ENCODE data around the gene NR5A2. TPM values are rescaled to one million over a fixed set of nuclear protein-coding genes. Genes with fewer than 3 reads are reported as not detected.

Gene NR5A2
- total RNA-seq, 1 experiment from 2014 or later: 22.3 TPM

DNA sequence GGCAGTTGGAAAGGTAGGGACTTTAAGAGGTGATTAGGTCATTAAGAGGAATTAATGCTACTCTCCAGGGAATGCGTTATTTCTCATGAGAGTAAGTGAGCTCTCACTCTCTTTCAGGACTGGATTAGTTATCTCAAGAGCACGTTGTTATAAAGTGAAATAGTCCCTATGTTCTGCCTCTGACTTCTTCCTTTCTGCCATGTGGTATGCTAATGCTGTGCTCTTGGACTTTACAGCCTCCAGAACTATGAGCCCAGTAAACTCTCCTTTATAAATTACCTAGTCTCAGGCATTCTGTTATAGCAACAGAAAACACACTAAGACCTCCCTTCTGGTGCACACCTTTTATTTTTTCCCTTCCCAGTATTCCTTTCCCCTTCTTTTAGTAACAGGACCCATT, 187.8 kb downstream of the NR5A2 start:
- no peaks in the 10 kb centered on the region; the same call in 1 of the 2 replicates for H3K27me3 Mint-ChIP-seq (ENCODE audit: low read depth)
- H3K4me1 Mint-ChIP-seq: no peaks in the 10 kb centered on the region
- H3K9me3 Mint-ChIP-seq: peaks cover 17% of the 10 kb centered on the region
- ATAC-seq: no peak
- TF ChIP-seq, protein P1, sequence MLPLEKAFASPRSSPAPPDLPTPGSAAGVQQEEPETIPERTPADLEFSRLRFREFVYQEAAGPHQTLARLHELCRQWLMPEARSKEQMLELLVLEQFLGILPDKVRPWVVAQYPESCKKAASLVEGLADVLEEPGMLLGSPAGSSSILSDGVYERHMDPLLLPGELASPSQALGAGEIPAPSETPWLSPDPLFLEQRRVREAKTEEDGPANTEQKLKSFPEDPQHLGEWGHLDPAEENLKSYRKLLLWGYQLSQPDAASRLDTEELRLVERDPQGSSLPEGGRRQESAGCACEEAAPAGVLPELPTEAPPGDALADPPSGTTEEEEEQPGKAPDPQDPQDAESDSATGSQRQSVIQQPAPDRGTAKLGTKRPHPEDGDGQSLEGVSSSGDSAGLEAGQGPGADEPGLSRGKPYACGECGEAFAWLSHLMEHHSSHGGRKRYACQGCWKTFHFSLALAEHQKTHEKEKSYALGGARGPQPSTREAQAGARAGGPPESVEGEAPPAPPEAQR (CRISPR knock-in tag; IDR thresholded peaks at IDR 0.05): no peak
- TF ChIP-seq NR3C1 (CRISPR knock-in tag; conservative IDR thresholded peaks at IDR 0.05; ENCODE audit: low read depth): no peak
- TF ChIP-seq ZNF219 (CRISPR knock-in tag; IDR thresholded peaks at IDR 0.05; ENCODE audit: borderline replicate concordance): no peak
- TF ChIP-seq, protein P2, sequence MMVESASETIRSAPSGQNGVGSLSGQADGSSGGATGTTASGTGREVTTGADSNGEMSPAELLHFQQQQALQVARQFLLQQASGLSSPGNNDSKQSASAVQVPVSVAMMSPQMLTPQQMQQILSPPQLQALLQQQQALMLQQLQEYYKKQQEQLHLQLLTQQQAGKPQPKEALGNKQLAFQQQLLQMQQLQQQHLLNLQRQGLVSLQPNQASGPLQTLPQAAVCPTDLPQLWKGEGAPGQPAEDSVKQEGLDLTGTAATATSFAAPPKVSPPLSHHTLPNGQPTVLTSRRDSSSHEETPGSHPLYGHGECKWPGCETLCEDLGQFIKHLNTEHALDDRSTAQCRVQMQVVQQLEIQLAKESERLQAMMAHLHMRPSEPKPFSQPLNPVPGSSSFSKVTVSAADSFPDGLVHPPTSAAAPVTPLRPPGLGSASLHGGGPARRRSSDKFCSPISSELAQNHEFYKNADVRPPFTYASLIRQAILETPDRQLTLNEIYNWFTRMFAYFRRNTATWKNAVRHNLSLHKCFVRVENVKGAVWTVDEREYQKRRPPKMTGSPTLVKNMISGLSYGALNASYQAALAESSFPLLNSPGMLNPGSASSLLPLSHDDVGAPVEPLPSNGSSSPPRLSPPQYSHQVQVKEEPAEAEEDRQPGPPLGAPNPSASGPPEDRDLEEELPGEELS (CRISPR knock-in tag; IDR thresholded peaks at IDR 0.05): no peak
- no peak for DNase-seq (ENCODE audit: low spot score)
- H3K36me3 Mint-ChIP-seq: peaks cover 7% of the 10 kb centered on the region
- H3K27ac Mint-ChIP-seq: no peak overlapping the region
- no peak overlapping the region for H3K4me3 Mint-ChIP-seq
- ChIA-PET CTCF (no interaction called here), POLR2A (no interaction called here)

DNA sequence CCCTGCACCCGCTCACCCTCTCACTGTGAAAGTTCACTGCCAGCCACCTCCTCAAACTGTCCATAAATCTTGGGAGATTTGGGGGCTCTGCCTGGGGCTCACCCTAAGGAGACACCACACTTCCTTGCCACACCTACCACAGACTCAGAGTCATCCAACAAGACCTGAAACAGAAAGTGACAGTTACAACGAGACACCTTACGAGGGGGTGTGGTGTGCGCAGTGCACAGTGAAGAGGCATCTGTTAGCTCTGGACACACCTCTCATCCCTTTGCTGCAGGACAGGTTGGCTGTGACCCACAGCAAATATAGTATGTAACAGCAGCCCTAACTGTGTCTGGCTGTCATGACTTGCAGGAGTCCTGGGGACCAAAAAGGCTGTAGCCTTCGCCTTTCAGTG, 190.2 kb downstream of the NR5A2 start:
- DNase-seq (ENCODE audit: low spot score) (no peak), ATAC-seq (no peak)
- Mint-ChIP-seq H3K27me3 (ENCODE audit: low read depth) (no peaks in the 10 kb centered on the region; the same call in 1 of the 2 replicates), H3K36me3 (peaks cover 7% of the 10 kb centered on the region), H3K4me1 (no peaks in the 10 kb centered on the region), H3K9me3 (peaks cover 17% of the 10 kb centered on the region), H3K4me3 (no peak overlapping the region), H3K27ac (no peak overlapping the region)
- CTCF ChIA-PET: no interaction called here
- POLR2A ChIA-PET: no interaction called here
- TF ChIP-seq IRF2 (CRISPR knock-in tag; IDR thresholded peaks at IDR 0.05; ENCODE audit: borderline replicate concordance, low read depth): no peak
- TF ChIP-seq FOXP1 (CRISPR knock-in tag; IDR thresholded peaks at IDR 0.05; ENCODE audit: borderline replicate concordance): no peak
- TF ChIP-seq FOXK1 (CRISPR knock-in tag; IDR thresholded peaks at IDR 0.05): no peak
- TF ChIP-seq, protein P3, sequence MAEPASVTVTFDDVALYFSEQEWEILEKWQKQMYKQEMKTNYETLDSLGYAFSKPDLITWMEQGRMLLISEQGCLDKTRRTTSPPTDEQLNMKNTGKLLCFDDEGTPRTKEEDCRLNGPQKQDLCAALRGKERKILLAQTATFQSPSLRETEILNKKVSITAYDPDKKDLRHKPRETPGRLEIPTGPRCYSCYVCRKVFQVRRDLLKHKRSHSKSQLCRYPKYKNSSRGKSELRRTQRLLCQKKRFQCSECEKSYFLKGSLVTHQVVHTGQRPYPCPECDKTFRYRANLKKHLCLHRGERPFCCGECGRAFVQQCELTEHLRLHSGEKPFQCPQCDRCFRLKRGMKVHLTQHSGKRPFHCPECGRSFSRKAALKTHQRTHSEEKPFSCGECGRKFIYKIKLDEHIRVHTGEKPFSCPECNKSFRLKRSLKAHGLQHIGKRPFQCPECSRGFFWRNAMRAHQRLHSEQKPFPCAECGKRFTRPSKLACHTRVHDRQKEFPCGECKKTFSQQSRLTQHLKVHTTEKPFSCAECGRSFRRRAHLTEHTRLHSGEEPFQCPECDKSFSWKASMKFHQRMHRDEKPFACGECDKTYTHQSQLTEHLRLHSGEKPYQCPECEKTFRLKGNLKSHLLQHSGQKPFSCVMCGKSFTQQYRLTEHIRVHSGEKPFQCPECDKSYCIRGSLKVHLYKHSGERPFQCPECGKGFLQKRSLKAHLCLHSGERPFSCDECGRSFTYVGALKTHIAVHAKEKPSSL (CRISPR knock-in tag; conservative IDR thresholded peaks at IDR 0.05): no peak
- no peak for TF ChIP-seq FOXJ3 (CRISPR knock-in tag; IDR thresholded peaks at IDR 0.05; ENCODE audit: borderline replicate concordance)
- no peak for TF ChIP-seq TP53 (CRISPR knock-in tag; IDR thresholded peaks at IDR 0.05)
- no peak for TF ChIP-seq PRRX2 (CRISPR knock-in tag; IDR thresholded peaks at IDR 0.05)
- TF ChIP-seq, protein P4, sequence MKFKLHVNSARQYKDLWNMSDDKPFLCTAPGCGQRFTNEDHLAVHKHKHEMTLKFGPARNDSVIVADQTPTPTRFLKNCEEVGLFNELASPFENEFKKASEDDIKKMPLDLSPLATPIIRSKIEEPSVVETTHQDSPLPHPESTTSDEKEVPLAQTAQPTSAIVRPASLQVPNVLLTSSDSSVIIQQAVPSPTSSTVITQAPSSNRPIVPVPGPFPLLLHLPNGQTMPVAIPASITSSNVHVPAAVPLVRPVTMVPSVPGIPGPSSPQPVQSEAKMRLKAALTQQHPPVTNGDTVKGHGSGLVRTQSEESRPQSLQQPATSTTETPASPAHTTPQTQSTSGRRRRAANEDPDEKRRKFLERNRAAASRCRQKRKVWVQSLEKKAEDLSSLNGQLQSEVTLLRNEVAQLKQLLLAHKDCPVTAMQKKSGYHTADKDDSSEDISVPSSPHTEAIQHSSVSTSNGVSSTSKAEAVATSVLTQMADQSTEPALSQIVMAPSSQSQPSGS (CRISPR knock-in tag; IDR thresholded peaks at IDR 0.05; ENCODE audit: borderline replicate concordance, low read depth): no peak
- TF ChIP-seq, protein P5, sequence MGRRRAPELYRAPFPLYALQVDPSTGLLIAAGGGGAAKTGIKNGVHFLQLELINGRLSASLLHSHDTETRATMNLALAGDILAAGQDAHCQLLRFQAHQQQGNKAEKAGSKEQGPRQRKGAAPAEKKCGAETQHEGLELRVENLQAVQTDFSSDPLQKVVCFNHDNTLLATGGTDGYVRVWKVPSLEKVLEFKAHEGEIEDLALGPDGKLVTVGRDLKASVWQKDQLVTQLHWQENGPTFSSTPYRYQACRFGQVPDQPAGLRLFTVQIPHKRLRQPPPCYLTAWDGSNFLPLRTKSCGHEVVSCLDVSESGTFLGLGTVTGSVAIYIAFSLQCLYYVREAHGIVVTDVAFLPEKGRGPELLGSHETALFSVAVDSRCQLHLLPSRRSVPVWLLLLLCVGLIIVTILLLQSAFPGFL (CRISPR knock-in tag; IDR thresholded peaks at IDR 0.05; ENCODE audit: borderline replicate concordance): no peak
- TF ChIP-seq OVOL2 (CRISPR knock-in tag; IDR thresholded peaks at IDR 0.05; ENCODE audit: borderline replicate concordance): no peak
- TF ChIP-seq RELA (CRISPR knock-in tag; IDR thresholded peaks at IDR 0.05; ENCODE audit: borderline replicate concordance): no peak
- TF ChIP-seq, protein P6, sequence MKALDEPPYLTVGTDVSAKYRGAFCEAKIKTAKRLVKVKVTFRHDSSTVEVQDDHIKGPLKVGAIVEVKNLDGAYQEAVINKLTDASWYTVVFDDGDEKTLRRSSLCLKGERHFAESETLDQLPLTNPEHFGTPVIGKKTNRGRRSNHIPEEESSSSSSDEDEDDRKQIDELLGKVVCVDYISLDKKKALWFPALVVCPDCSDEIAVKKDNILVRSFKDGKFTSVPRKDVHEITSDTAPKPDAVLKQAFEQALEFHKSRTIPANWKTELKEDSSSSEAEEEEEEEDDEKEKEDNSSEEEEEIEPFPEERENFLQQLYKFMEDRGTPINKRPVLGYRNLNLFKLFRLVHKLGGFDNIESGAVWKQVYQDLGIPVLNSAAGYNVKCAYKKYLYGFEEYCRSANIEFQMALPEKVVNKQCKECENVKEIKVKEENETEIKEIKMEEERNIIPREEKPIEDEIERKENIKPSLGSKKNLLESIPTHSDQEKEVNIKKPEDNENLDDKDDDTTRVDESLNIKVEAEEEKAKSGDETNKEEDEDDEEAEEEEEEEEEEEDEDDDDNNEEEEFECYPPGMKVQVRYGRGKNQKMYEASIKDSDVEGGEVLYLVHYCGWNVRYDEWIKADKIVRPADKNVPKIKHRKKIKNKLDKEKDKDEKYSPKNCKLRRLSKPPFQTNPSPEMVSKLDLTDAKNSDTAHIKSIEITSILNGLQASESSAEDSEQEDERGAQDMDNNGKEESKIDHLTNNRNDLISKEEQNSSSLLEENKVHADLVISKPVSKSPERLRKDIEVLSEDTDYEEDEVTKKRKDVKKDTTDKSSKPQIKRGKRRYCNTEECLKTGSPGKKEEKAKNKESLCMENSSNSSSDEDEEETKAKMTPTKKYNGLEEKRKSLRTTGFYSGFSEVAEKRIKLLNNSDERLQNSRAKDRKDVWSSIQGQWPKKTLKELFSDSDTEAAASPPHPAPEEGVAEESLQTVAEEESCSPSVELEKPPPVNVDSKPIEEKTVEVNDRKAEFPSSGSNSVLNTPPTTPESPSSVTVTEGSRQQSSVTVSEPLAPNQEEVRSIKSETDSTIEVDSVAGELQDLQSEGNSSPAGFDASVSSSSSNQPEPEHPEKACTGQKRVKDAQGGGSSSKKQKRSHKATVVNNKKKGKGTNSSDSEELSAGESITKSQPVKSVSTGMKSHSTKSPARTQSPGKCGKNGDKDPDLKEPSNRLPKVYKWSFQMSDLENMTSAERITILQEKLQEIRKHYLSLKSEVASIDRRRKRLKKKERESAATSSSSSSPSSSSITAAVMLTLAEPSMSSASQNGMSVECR (CRISPR knock-in tag; IDR thresholded peaks at IDR 0.05; ENCODE audit: borderline replicate concordance): no peak
- TF ChIP-seq, protein P7, sequence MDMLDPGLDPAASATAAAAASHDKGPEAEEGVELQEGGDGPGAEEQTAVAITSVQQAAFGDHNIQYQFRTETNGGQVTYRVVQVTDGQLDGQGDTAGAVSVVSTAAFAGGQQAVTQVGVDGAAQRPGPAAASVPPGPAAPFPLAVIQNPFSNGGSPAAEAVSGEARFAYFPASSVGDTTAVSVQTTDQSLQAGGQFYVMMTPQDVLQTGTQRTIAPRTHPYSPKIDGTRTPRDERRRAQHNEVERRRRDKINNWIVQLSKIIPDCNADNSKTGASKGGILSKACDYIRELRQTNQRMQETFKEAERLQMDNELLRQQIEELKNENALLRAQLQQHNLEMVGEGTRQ (CRISPR knock-in tag; IDR thresholded peaks at IDR 0.05): no peak
- TF ChIP-seq NFATC4 (CRISPR knock-in tag; IDR thresholded peaks at IDR 0.05): no peak
- no peak for TF ChIP-seq SOX15 (CRISPR knock-in tag; IDR thresholded peaks at IDR 0.05)
- TF ChIP-seq, protein P8, sequence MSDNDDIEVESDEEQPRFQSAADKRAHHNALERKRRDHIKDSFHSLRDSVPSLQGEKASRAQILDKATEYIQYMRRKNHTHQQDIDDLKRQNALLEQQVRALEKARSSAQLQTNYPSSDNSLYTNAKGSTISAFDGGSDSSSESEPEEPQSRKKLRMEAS (CRISPR knock-in tag; IDR thresholded peaks at IDR 0.05): no peak
- TF ChIP-seq, protein P9, sequence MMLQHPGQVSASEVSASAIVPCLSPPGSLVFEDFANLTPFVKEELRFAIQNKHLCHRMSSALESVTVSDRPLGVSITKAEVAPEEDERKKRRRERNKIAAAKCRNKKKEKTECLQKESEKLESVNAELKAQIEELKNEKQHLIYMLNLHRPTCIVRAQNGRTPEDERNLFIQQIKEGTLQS (CRISPR knock-in tag; conservative IDR thresholded peaks at IDR 0.05): no peak
